GM19238 (cell line): ENCODE data around the gene GRIA1.

Source experiments
- DNase-seq: peaks from one replicate; pipeline ENCODE4 v3.0.0; 2011; ENCODE audit warnings: low spot score; ENCODE audit not compliant: insufficient read length

GRIA1 gene

GRCh38 chr5:153610009-153610408, 119.5 kb downstream of the GRIA1 start:
- DNase-seq, result no peak

- no peak for DNase-seq
Measured at GRCh38 chr5:153610811-153611210, 120.3 kb downstream of the GRIA1 start.

- DNase-seq, result no peak
Measured at GRCh38 chr5:153613144-153613543, 122.7 kb downstream of the GRIA1 start.

GRCh38 chr5:153613672-153614071, 123.2 kb downstream of the GRIA1 start:
- DNase-seq, result no peak

GRCh38 chr5:153617190-153617589, 126.7 kb downstream of the GRIA1 start:
- no peak for DNase-seq

GRCh38 chr5:153618307-153618706, 127.8 kb downstream of the GRIA1 start:
- no peak for DNase-seq

- DNase-seq, result no peak
Measured at GRCh38 chr5:153618867-153619266, 128.4 kb downstream of the GRIA1 start.

GRCh38 chr5:153619771-153620170, 129.3 kb downstream of the GRIA1 start:
- no peak for DNase-seq

GRCh38 chr5:153623124-153623523, 132.7 kb downstream of the GRIA1 start:
- no peak for DNase-seq

- no peak for DNase-seq
Measured at GRCh38 chr5:153623751-153624450, 133.4 kb downstream of the GRIA1 start.

GRCh38 chr5:153624451-153624765, 133.9 kb downstream of the GRIA1 start:
- DNase-seq, result no peak

- no peak for DNase-seq
Measured at GRCh38 chr5:153625826-153626354, 135.4 kb downstream of the GRIA1 start.

- no peak for DNase-seq
Measured at GRCh38 chr5:153626836-153627235, 136.4 kb downstream of the GRIA1 start.

- DNase-seq, result no peak
Measured at GRCh38 chr5:153629027-153629895, 138.8 kb downstream of the GRIA1 start.

- no peak for DNase-seq
Measured at GRCh38 chr5:153630546-153630945, 140.1 kb downstream of the GRIA1 start.

GRCh38 chr5:153632748-153633290, 142.3 kb downstream of the GRIA1 start:
- no peak for DNase-seq

- DNase-seq, result no peak
Measured at GRCh38 chr5:153636670-153637451, 146.4 kb downstream of the GRIA1 start.

- DNase-seq, result no peak
Measured at GRCh38 chr5:153640293-153640692, 149.8 kb downstream of the GRIA1 start.

- DNase-seq, result no peak
Measured at GRCh38 chr5:153641183-153641688, 150.8 kb downstream of the GRIA1 start.

- DNase-seq, result no peak
Measured at GRCh38 chr5:153654504-153655200, 164.2 kb downstream of the GRIA1 start.

GRCh38 chr5:153655201-153655510, 164.7 kb downstream of the GRIA1 start:
- no peak for DNase-seq
